GM18861 (cell line): Measurements from ENCODE around the gene MS4A6E.
"Not testable (repeated sequence)": the region's sequence is repeated elsewhere in the genome, so short reads cannot be mapped to it uniquely, and the experiment has no call there.

Experiments used
- ATAC-seq: cut with Tn5 transposase; IDR thresholded peaks from one replicate; pipeline ENCODE4 v1.9.1; 2021; ENCODE audit not compliant: unreplicated experiment

Gene MS4A6E

DNA sequence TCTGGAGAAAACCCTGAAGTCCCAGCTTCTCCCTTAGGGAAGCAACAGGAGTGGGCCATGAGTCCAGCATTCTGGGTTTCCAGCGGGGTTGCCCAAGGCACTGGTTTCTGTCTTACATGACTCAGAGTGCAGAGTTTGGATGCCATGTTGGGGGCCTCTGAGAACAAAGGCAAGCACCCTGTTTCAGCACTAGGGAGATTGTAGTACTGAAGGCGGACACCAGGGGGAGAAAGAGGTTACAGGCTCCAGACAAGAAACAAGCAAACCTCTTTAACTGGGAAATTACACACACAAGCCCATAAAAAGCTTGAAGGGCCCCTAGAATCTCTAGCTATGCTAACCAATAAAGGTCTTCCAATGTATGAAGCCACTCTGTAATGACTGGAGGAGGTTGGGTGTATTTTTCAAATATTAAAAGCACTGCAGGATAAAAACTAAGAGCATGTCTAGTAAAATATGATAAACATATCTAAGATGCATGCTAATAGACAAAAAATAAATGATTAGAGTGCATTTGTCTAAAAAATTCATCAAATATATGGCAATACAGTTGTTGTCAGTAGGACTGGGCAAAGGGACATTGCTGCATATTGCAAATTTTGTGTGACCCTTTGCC is 7.1 kb downstream of the MS4A6E start:
- ATAC-seq: peak; percentile 40

DNA sequence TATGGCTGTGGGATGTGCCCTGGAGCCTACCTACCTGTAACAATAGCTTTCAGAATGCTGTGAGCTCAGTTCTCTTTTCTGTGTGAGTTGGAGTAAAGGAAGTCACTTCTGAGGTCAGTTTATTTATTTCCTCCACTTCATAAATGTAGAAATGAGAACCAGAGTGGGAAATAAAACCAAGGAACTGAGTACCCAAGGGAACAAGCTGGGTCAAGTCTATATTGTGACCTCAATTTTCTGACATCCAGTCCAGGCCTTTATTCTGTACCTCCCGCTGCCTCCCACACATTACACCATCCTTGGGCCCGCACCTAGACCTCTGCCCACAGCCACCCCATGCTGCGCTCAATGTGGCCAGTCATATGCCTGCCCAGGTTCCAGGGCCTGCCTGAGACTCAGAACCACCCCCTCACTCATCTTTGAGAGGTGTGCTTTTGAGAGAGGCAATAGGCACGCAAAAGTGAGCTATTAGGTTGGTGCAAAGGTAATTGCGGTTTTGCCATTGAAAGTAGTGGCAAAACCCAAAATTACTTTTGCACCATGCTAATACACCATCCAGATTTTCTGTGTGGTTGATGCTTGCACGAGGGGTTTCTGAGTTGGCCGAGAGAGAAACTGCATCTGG is 9.8 kb downstream of the MS4A6E start:
- ATAC-seq: peak; percentile 33

DNA sequence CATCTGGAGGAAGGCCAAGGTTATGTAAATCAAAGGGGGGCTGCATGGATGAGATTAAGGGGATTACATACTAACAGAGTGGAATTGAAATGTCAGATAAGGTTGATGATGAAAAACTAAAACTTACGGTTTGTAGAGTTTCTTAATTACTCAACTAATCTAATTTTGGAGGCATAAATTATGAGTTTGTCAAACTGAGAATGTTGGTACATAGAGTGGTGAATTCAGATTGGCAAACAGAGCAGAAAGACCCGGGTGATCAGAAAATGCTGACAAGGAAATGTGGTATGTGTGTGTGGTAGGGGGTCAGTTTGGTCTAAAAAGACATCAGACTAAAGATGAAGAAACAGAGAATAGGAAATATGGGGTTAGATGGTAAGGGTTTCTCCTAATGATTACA is 11.0 kb downstream of the MS4A6E start:
- ATAC-seq: no peak

DNA sequence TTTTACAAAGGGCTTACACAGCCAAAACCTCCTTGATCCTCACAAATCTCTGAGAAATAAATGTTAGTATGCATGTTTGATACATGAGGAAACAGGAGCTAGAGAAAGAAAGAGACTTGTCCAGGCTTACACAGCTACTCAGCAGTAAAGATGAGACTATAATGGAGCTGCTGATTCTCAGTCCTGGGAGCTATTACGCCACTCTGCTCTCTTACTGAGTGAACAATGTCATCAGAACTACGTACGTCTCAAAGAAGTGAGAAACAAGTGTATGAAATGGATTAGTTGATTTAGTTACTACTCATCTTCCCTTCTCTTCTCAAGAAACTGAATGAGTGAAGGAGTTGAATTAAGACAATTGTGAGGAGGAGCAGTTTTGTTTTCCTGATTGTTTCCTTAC is 12.3 kb downstream of the MS4A6E start:
- ATAC-seq: no peak

DNA sequence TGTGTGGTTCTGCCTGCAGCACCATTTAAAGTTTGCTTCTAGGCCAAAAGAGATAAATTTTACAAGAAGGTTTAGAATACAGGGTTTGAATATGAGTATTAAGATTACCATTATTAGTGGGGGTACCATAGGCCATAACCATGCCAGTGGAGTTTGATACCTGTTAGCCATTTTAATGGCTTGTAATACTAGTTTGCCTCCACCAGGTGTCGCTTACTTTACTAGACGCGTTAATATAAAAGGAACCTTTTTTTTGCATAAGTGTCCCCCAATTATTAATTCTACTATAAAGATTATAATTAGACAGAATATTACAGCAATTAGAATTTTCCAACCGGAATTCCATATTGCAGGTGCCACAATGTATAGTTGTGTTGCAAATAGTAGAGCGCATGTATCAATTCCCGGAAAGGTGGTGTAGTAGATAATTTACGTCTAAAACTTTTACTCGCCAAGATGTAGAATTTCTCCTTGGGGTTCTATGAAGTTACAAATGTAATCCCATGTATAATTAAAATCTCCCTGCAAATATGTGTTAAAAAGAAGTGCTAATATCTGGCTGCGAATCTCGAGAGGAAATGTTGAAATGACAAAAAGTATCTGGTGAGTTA is 16.1 kb downstream of the MS4A6E start:
- ATAC-seq: no peak

DNA sequence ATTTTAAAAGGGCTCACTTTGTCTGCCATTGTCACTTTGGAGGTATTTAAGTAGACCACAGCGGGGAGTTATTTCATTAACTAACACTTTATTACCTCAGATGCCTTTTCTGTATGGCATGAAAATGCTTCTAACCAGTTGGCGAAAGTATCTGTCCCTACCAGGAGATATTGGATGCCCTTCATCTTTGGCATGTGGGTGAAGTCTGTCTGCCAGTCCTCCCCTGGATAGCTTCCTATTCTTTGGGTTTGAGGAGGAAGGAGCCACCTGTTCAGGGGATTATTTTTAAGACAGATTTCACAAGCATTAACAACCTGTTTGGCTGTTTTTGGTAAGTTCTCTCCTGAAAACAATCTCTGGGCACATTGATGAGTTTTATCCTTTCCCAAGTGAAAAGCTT is 17.1 kb downstream of the MS4A6E start:
- no peak for ATAC-seq

DNA sequence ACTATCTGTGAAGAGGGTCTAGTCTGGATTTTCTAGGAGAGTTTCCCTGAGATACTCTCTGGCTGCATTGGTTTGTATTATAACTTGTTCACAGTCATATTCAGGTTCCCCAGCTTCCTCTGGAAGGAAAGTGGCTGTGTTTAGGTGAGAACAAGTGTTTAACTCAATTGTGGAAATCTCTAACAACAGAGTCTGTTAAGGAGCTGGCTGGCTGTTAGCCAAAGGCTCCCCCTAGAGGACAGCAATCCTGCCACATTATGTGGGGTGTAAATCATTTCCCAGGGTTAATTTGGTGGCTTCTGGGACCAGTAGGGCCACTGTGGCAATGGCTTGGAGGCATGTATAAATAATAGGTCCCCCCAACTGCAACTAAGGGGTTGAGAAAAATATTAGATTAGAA is 18.4 kb downstream of the MS4A6E start:
- no peak for ATAC-seq

DNA sequence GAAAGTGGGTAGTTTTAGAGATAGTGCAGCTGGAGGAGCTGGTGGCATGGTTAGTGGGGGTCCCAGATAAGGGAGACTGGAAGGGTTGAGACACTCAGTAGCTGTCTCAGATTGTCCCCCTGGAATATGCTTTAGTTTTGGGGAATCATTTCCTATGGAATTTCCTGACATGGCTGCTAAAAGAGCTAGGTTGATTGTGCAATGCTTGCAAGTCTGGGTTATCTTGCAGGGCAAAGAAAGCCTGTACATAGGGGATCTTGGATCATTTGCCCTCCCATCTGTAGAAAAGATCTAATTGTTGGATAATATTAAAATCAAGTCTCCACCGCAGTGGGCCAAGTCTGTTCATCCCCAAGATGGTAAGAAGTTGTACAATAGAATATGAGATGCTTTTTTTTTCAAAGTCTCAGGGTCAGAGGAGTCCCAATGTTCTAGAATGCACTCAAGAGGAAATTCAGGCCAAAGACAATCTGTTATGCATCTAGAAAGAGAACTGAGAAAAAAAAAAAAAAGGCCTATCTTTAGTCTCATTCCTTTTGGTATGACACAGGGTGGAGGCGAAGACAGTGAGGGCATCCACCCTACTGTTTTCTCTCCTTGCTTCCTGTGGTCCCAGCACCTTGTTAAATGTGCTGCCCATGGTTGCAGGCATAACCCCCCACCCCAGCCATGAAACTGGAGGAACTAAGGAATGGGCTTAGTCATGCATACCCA is 20.2 kb downstream of the MS4A6E start:
- ATAC-seq: no peak

DNA sequence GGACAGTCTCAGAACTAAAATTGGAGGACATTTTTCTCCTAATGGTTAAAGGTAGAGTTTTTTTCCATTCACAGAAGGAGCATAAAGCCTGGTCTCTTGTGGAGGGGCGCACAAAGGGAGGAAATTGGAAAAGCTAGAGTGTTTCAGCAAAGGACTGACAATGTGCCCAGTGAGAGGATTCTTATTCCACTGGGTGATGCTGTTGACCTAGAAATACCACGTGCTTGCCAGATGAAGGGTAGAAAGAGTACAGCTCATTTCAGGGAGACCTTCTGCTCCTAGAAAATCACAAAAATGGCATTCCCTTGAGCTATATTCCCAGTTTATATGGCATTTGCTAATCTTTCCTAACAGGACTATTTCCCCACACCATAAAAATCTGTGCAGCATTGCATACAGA is 21.1 kb downstream of the MS4A6E start:
- no peak for ATAC-seq

DNA sequence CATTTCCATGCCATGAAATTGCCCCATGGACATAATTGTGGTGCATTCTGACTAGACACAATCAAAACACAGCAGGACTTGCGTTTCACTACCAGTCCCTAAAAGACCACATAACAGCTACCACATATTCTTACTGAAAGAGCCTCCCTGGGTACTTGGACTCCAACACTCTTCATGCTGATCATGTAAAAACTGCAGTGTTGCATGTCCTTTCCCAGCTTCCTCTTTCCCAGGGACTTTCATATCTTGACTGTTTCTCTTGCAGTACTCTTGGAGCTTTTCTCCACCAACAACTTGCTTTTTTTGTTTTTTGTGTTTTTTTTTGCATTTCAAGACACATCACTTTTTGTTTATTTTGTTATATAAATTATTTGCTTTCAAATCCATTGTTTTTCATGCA is 22.9 kb downstream of the MS4A6E start:
- no peak for ATAC-seq

DNA sequence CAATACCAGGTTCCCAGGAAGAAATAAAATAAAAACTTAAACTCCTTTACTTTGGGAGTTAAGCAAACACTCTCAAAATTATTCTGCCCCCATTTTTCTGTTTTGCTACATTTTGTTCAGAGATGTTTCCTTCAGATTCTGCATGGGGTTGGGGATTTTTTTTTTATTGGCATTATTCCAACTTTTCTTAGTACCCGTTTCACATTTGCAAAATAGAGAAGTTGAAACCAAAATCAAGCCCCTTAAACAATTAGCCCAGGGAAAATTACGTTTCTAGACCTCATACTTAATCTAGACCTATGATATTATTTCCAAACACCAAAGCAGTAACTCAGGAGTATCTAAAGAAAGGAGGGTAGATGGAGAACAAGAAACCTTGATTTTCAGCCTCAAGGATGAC is 30.7 kb downstream of the MS4A6E start:
- no peak for ATAC-seq

DNA sequence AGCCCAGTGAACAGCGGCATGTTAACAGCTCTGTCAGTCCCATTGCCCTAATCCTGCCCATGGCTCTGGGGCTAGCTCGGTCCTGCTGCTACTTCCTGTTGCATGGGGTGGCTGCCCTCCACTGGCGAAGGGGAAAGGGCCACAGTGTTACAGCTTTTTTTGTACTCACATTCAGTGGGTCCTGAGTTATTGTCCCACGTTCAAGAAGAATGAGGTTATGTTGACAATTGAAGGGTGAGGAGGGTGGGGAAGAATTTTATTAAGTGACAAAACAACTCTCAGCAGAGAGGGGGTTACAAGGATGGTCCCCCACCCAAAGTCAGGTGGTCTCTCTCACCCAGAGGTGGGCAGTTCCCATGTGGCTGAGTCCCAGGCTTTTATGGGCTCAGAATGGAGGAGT is 33.6 kb downstream of the MS4A6E start:
- no peak for ATAC-seq

DNA sequence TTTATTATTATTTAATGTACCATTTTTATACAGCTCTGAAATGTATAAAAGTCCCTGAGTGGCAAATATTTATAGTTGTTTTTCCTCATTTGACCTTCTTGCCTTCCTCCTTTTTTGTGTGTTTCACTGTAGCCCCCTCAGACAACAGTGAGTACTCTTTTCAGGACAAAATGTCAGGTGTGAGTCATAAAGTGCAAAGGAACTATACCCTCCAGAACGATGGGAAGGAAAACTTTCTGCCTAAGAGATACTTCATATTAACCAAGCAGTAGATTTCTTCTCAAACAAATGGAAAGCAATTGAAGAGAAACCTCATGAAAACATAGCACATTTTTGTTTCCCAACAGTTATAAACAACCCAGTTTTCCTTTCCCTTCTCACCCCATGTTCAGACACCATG is 35.2 kb downstream of the MS4A6E start:
- no peak for ATAC-seq

DNA sequence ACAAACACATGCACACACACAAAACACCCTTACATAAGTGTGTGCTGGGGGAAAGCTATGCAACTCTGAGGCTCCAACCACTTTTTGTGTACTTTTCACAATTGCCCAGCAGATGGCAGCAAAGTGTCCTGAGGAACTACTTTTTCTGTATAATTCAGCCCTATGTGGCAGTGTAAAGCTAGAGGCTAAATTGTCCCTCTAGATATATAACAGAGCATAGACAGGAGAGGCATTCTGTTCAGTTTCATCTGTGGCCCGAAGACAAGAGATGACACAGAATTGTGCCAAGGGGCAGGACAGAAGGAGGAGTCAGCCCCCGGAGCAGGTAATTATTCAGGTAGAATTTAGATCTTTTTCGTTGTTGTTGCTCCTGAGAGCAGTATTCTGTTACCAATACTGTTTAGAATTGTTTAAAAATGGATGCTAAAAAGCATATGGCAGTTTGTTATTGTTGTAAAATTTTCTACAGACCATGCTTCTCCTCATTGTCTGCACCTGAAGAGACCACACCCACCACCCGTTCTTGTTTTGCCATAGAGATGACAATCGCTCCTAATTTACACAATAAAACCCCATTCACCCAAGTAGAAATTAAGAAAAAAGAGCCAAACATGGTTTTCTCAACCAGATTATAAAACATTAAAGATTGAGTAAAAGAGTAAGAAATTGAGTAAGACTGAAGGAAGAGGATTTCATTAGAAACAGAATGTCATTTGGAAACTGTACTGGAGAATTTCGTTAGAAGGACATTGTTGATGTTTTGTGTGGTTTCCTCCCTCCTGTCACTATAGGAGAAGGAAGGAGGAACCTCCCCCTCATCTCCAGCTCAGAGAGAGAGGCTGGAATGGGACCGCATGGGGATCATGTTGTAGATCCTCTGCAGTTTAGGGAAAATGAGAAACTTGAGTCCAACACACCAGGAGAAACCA is 36.8 kb downstream of the MS4A6E start:
- ATAC-seq: peak; percentile 49

DNA sequence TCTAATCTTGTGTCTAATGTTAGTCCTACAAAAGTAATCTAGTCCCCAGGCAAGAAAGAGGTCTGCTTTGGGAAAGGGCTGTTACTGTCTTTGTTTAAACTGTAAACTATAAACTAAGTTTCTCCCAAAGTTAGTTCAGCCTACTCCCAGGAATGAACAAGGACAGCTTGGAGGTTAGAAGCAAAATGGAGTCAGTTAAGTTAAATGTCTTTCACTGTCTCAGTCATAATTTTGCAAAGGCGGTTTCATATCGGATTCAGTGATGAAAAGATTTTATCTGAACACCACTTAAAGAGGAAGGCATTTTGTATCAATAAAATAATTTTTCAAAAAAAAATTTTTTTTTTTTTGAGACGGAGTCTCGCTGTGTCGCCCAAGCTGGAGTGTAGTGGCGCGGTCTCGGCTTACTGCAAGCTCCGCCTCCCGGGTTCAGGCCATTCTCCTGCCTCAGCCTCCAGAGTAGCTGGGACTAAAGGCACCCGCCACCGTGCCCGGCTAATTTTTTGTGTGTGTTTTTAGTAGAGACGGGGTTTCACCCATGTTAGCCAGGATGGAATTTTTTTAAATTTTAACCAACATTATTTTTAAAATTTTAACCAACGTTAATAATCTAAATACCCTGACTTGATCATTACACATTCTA is 39.3 kb downstream of the MS4A6E start:
- ATAC-seq: not testable (repeated sequence)

DNA sequence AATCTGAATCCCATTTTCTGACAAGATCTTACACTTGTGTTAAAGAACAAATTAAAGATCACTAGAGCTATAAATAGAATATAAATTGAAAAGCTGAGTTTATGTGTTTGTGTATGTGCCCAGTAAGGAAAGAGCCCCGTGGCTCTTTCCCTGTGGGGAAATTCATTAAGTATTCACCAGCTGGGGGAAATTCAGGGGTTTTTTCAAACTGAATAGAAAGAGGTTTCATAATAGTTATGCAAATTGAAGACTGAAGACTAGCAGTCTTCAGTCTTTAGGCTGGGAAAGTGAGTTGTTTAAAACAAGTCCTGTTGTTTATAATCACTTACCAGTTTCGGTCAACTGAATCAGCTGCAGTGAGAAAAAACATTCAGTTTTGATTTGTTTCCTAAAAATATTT is 40.0 kb downstream of the MS4A6E start:
- ATAC-seq: peak; percentile 85

DNA sequence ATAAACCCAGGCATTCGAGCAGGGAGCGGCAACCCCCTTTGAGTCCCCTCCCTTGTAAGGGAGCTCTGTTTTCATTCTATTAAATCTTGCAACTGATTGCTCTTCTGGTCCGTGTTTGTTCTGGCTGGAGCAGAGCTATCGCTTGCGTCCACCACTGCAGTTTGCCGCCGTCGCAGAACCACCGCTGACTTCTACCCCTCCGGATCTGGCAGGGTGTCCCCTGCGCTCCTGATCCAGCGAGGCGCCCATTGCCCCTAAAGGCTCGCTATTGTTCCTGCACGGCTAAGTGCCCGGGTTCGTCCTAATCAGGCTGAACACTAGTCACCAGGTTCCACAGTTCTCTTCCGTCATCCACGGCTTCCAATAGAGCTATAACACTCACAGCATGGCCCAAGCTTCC is 40.8 kb downstream of the MS4A6E start:
- no peak for ATAC-seq

DNA sequence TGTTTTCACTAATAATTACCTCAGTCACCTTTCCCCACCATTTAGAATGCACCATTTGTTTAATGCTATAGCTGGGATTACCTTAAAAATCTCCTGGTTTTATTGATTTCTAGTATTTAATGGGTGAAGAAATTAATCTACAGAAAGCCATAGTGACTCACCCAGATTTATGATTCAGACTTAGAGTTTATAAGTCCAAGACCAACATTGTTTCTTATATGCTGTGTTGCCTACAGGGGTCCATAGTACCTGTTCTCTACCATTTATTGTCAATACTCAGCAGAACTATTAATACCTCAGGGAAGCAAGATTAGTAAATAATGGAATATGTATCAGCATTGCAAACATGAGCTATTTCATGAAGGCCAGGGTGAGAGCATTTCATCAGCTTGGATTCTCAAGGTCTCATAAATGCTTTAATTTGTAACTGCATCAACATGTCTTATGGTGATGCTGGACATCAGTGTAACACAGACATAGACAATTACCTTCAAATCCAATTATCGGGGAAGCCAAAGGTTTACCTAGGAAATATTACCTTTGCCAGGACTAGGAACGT is 43.3 kb downstream of the MS4A6E start:
- ATAC-seq: no peak

DNA sequence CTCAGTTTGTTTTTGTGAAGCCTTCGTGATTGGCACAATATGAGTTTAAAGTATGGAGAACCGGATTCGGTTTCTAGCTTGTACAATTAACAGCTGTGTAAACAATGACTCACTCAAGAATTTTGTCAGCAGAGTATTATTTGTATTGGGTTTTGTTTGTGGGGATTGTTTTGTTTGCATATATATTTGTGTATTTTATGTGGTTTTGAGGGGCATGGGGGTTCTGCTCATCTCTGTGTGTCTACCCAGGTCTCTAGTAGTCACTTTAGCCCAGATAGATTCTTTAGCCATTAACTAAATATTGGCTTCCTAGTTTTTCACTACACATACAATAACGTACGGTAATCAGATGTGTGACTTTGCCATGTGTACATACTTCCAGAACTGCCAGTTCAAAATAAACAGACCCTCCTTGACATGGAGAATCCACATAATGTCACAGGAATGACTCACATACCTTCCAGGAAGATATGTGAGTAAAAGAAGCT is 43.8 kb downstream of the MS4A6E start:
- no peak for ATAC-seq

DNA sequence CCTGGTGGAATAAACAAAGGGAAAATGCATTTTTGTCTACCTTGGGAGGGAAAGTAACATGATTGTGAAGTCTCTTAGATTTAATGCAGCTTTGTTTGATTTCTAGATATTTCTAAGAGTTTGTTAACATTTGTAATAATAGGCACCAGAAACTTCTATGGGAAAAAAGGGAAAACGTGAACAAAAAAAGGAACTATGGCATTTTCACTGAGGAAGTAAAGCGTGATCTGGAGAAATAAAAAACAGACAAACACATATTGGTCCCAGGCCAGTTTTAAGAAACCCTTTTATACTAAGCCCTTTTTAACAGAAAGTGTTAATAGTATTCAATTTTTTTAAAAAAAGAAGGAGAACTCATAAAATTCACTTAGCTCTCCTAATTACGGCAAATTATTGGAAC is 44.3 kb downstream of the MS4A6E start:
- no peak for ATAC-seq
